GM15510 (cell line): ENCODE measurements around the gene KLHL29.

Source experiments
- POLR2A ChIP-seq: IDR thresholded peaks from 3 replicates; pipeline ENCODE4 v1.6.1; 2011; ENCODE audit warnings: borderline replicate concordance; ENCODE audit not compliant: insufficient read length; ENCODE audit errors: extremely low read depth

KLHL29 gene

GRCh38 chr2:23420091-23420839, 35.3 kb downstream of the KLHL29 start:
- TF ChIP-seq POLR2A: no peak

- no peak for TF ChIP-seq POLR2A
Measured at GRCh38 chr2:23420840-23421476, 36.0 kb downstream of the KLHL29 start.

- no peak for TF ChIP-seq POLR2A
Measured at GRCh38 chr2:23422089-23423061, 37.4 kb downstream of the KLHL29 start.

- no peak for TF ChIP-seq POLR2A
Measured at GRCh38 chr2:23423062-23423872, 38.3 kb downstream of the KLHL29 start.

- TF ChIP-seq POLR2A: no peak
Measured at GRCh38 chr2:23423873-23424680, 39.1 kb downstream of the KLHL29 start.

GRCh38 chr2:23425338-23425871, 40.4 kb downstream of the KLHL29 start:
- no peak for TF ChIP-seq POLR2A

GRCh38 chr2:23425885-23426262, 40.9 kb downstream of the KLHL29 start:
- TF ChIP-seq POLR2A: no peak

GRCh38 chr2:23426263-23426905, 41.4 kb downstream of the KLHL29 start:
- TF ChIP-seq POLR2A: no peak

- TF ChIP-seq POLR2A: no peak
Measured at GRCh38 chr2:23427350-23427749, 42.4 kb downstream of the KLHL29 start.

GRCh38 chr2:23427976-23428375, 43.0 kb downstream of the KLHL29 start:
- TF ChIP-seq POLR2A: no peak

- TF ChIP-seq POLR2A: no peak
Measured at GRCh38 chr2:23429036-23429435, 44.1 kb downstream of the KLHL29 start.

- TF ChIP-seq POLR2A: no peak
Measured at GRCh38 chr2:23430263-23430662, 45.3 kb downstream of the KLHL29 start.

- TF ChIP-seq POLR2A: no peak
Measured at GRCh38 chr2:23432531-23432930, 47.6 kb downstream of the KLHL29 start.
